ENCODE measurements around the gene ZNF283.

DNA sequence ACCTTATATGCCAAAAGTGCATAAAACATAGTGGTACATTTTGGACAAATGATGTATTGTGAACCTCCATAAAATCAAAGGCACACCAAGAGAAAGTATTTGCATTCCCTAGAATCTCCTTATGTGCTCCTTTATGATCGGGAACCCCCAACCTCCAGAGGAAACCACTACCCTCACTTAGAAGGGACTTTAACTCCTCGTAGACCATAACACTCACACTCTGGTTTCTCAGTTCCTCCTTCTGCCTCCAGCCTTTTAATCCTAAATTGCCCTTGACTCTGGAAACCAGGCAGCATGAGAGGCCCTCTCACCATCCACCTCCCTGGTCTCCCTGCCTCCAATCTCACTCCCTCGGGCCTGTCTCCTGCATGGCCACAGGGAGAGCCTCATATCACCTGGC lies 36.5 kb upstream of the ZNF283 start:
- no peak for TF ChIP-seq EZH2 (IDR thresholded peaks at IDR 0.05; ENCODE audit: borderline replicate concordance, low read length)
- TF ChIP-seq, protein P1, sequence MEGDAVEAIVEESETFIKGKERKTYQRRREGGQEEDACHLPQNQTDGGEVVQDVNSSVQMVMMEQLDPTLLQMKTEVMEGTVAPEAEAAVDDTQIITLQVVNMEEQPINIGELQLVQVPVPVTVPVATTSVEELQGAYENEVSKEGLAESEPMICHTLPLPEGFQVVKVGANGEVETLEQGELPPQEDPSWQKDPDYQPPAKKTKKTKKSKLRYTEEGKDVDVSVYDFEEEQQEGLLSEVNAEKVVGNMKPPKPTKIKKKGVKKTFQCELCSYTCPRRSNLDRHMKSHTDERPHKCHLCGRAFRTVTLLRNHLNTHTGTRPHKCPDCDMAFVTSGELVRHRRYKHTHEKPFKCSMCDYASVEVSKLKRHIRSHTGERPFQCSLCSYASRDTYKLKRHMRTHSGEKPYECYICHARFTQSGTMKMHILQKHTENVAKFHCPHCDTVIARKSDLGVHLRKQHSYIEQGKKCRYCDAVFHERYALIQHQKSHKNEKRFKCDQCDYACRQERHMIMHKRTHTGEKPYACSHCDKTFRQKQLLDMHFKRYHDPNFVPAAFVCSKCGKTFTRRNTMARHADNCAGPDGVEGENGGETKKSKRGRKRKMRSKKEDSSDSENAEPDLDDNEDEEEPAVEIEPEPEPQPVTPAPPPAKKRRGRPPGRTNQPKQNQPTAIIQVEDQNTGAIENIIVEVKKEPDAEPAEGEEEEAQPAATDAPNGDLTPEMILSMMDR (IDR thresholded peaks at IDR 0.05; ENCODE audit: low read length) = no peak
